A673 (cell line): ENCODE results near the gene CCSER1. TPM values are rescaled to one million over a fixed set of nuclear protein-coding genes. Genes with fewer than 3 reads are reported as not detected.

Experiments
- BruUV-seq: library from RNA; stranded (reverse); fragments of 400-500 nt; replicated peaks from 2 replicates; lab custom pipeline; 2021; lab: Mats Ljungman, UMichigan
- CTCF ChIA-PET: fragments of 300-600 bp; sonication (Branson Sonifier 250); formaldehyde crosslinking; loops from one replicate; lab custom pipeline; 2022; ENCODE audit warnings: antibody characterized with exemption; lab: Charles Lee
- POLR2A ChIA-PET: fragments of 300-600 bp; sonication (Branson Sonifier 250); formaldehyde crosslinking; loops from one replicate; lab custom pipeline; 2022; ENCODE audit warnings: antibody characterized with exemption; ENCODE audit not compliant: low non-redundant PET; lab: Charles Lee
- DNase-seq: peaks from one replicate; pipeline ENCODE4 v3.0.0-alpha.2; 2015; ENCODE audit warnings: low spot score
- H3K27ac ChIP-seq: fragments of 200-600 bp; sonication (generic); 2 replicates; pipeline ENCODE4 v1.5.1; 2016; ENCODE audit warnings: mixed run types, low read depth, mild to moderate bottlenecking, mixed read lengths, antibody characterized with exemption, low read length; ENCODE audit not compliant: poor library complexity, severe bottlenecking
- H3K27me3 ChIP-seq: fragments of 200-600 bp; sonication (generic); replicated peaks from 2 replicates; pipeline ENCODE4 v1.6.1; 2017; ENCODE audit warnings: mixed run types, low read depth, mild to moderate bottlenecking, mixed read lengths, antibody characterized with exemption, low read length; ENCODE audit not compliant: insufficient read depth, poor library complexity
- H3K36me3 ChIP-seq: fragments of 200-600 bp; sonication (generic); 2 replicates; pipeline ENCODE4 v1.6.1; 2016; ENCODE audit warnings: mixed run types, mild to moderate bottlenecking, mixed read lengths, antibody characterized with exemption, low read length; ENCODE audit not compliant: insufficient read depth, poor library complexity, severe bottlenecking
- H3K4me1 ChIP-seq: fragments of 200-600 bp; sonication (generic); 2 replicates; pipeline ENCODE4 v1.6.1; 2017; ENCODE audit warnings: mixed run types, mild to moderate bottlenecking, mixed read lengths, antibody characterized with exemption, low read length; ENCODE audit not compliant: insufficient read depth, poor library complexity, severe bottlenecking
- H3K4me3 ChIP-seq: fragments of 200-600 bp; sonication (generic); 2 replicates; pipeline ENCODE4 v1.5.1; 2016; ENCODE audit warnings: low read depth, mixed run types, mild to moderate bottlenecking, mixed read lengths, low read length; ENCODE audit not compliant: poor library complexity, severe bottlenecking
- H3K9me3 ChIP-seq: fragments of 200-600 bp; sonication (generic); 2 replicates; pipeline ENCODE4 v1.6.1; 2016; ENCODE audit warnings: mixed run types, low read depth, mild to moderate bottlenecking, mixed read lengths, antibody characterized with exemption, low read length; ENCODE audit not compliant: poor library complexity, severe bottlenecking
- EZH2 ChIP-seq: fragments of 200-600 bp; sonication (generic); IDR thresholded peaks from 2 replicates; pipeline ENCODE4 v1.6.1; 2017; ENCODE audit warnings: borderline replicate concordance, low read depth, mild to moderate bottlenecking, mixed read lengths, antibody characterized with exemption, low read length; ENCODE audit not compliant: poor library complexity, severe bottlenecking
- intact Hi-C: fragments of 100-400 bp; cut with micrococcal nuclease; formaldehyde crosslinking; loops from one replicate; pipeline ENCODE4 v1.10.0; 2022; ENCODE audit not compliant: unreplicated experiment
- total RNA-seq: library from RNA; stranded (reverse); gene quantifications from 2 replicates; pipeline ENCODE4 v1.2.3, GENCODE V29; 2021
- TF ChIP-seq, protein P1 (sequence below): fragments of 300-800, 200-600 bp; sonication (generic); conservative IDR thresholded peaks from 2 replicates; pipeline ENCODE4 v1.5.1; 2017; ENCODE audit warnings: low read depth, mild to moderate bottlenecking, antibody characterized with exemption, low read length, moderate library complexity, mixed read lengths

CCSER1 gene
- total RNA-seq, 1 experiment from 2014 or later: not detected

DNA sequence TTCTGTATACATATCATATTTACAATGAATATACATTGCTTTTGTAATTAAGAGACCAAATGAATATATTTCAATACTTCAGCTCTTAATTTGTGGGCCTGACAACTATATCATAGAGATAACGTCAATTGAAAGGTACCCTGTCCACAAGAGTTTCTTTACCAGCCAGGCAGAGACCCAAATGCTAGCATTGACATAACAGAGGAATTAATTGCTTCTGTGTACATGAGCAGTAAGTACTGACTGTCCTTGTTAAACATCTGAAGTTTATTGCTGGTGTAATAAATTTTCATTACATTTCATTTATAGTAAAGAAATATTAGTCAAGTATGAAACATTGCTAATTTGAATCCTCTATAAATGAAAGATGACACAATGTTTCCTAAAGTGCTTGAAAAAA is 910.8 kb downstream of the CCSER1 start:
- no peak overlapping the region for H3K4me3 ChIP-seq
- POLR2A ChIA-PET: no interaction called here
- no peak overlapping the region for H3K27ac ChIP-seq
- TF ChIP-seq, protein P1, sequence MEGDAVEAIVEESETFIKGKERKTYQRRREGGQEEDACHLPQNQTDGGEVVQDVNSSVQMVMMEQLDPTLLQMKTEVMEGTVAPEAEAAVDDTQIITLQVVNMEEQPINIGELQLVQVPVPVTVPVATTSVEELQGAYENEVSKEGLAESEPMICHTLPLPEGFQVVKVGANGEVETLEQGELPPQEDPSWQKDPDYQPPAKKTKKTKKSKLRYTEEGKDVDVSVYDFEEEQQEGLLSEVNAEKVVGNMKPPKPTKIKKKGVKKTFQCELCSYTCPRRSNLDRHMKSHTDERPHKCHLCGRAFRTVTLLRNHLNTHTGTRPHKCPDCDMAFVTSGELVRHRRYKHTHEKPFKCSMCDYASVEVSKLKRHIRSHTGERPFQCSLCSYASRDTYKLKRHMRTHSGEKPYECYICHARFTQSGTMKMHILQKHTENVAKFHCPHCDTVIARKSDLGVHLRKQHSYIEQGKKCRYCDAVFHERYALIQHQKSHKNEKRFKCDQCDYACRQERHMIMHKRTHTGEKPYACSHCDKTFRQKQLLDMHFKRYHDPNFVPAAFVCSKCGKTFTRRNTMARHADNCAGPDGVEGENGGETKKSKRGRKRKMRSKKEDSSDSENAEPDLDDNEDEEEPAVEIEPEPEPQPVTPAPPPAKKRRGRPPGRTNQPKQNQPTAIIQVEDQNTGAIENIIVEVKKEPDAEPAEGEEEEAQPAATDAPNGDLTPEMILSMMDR: no peak
- TF ChIP-seq EZH2: no peak
- H3K4me1 ChIP-seq: no peaks in the 10 kb centered on the region
- no peaks in the 10 kb centered on the region for H3K36me3 ChIP-seq
- no peaks in the 10 kb centered on the region for H3K27me3 ChIP-seq
- intact Hi-C loops: no loop called here
- CTCF ChIA-PET: no interaction called here
- DNase-seq: no peak
- no peaks in the 10 kb centered on the region for H3K9me3 ChIP-seq
- no TSS peak for BruUV-seq

DNA sequence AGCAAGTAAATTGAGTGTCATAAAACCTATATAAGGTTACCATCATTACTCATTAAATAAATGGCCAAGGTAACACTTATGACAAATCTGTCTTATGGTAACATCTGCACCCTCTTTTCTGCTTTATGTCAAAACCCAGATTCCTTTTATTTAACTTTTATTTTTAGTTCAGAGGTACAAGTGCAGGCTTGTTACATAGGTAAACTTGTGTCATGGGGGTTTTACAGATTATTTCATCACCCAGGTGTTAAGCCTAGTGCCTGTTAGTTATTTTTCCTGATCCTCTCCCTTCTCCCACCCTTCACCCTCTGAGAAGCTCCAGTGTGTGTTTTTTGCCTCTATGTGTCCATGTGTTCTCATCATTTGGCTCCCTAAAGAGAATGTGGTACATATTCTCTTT is 930.7 kb downstream of the CCSER1 start:
- CTCF ChIA-PET: no interaction called here

DNA sequence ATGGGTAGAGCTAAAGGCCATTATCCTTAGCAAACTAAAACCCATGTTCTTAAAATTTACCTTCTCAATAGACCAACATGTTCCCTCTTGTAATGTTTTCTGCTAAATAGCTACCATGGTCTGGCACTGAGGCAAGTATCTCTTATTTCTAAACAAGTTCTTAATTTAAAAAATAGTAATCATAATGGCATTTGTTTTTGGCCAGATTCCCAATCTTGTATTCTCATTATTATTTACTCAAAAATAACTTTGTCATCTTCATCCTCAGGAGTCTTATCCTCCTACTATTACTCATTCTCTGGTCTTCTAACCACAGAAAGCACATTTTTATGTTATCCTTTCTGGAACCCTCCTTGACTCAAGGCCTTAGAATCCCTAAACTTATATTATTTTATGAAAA is 931.2 kb downstream of the CCSER1 start:
- no TSS peak for BruUV-seq
- H3K36me3 ChIP-seq: no peaks in the 10 kb centered on the region

More for the DNA sequence above, 930.7 kb downstream of the CCSER1 start:
- DNase-seq: no peak
- no peaks in the 10 kb centered on the region for H3K9me3 ChIP-seq
- H3K27ac ChIP-seq: no peak overlapping the region
- POLR2A ChIA-PET: no interaction called here
- H3K36me3 ChIP-seq: no peaks in the 10 kb centered on the region
- no peaks in the 10 kb centered on the region for H3K4me1 ChIP-seq
- H3K4me3 ChIP-seq: no peak overlapping the region
- no peaks in the 10 kb centered on the region for H3K27me3 ChIP-seq
- no TSS peak for BruUV-seq
- no peak for TF ChIP-seq EZH2
- TF ChIP-seq, protein P1: no peak
- intact Hi-C loops: no loop called here

More for the DNA sequence above, 931.2 kb downstream of the CCSER1 start:
- H3K9me3 ChIP-seq: no peaks in the 10 kb centered on the region
- no peak overlapping the region for H3K27ac ChIP-seq
- intact Hi-C loops: no loop called here
- H3K27me3 ChIP-seq: no peaks in the 10 kb centered on the region
- DNase-seq: no peak
- ChIA-PET CTCF (no interaction called here), POLR2A (no interaction called here)
- TF ChIP-seq EZH2: no peak
- TF ChIP-seq, protein P1: no peak
- H3K4me3 ChIP-seq: no peak overlapping the region
- H3K4me1 ChIP-seq: no peaks in the 10 kb centered on the region
